Measurements from ENCODE around the gene PLEKHM3.

Gene PLEKHM3

GRCh38 chr2:207944979-207945600, 80.2 kb downstream of the PLEKHM3 start:
- H3K27ac ChIP-seq (ENCODE audit: low read depth, low read length): no peak overlapping the region
- H3K9me3 ChIP-seq (ENCODE audit: control insufficient read depth, insufficient read depth, low read length): no peaks in the 10 kb centered on the region
- peaks cover 18% of the 10 kb centered on the region for H3K4me1 ChIP-seq (ENCODE audit: control insufficient read depth, insufficient read depth, low read length)
- no peak overlapping the region for H3K4me3 ChIP-seq (ENCODE audit: low read depth, low read length)
- no peak overlapping the region for H3K9ac ChIP-seq (ENCODE audit: low read depth, low read length)
- H3K27me3 ChIP-seq (ENCODE audit: control insufficient read depth, insufficient read depth, low read length): no peaks in the 10 kb centered on the region
- no peaks in the 10 kb centered on the region for H3K36me3 ChIP-seq (ENCODE audit: control insufficient read depth, insufficient read depth, low read length)

GRCh38 chr2:207944334-207944733, 81.0 kb downstream of the PLEKHM3 start:
- Histone ChIP-seq H3K9ac (ENCODE audit: low read depth, low read length) (no peak overlapping the region), H3K27ac (ENCODE audit: low read depth, low read length) (no peak overlapping the region), H3K9me3 (ENCODE audit: control insufficient read depth, insufficient read depth, low read length) (no peaks in the 10 kb centered on the region), H3K36me3 (ENCODE audit: control insufficient read depth, insufficient read depth, low read length) (no peaks in the 10 kb centered on the region), H3K4me1 (ENCODE audit: control insufficient read depth, insufficient read depth, low read length) (peaks cover 15% of the 10 kb centered on the region), H3K27me3 (ENCODE audit: control insufficient read depth, insufficient read depth, low read length) (no peaks in the 10 kb centered on the region), H3K4me3 (ENCODE audit: low read depth, low read length) (no peak overlapping the region)

- H3K9me3 ChIP-seq (ENCODE audit: control insufficient read depth, insufficient read depth, low read length): no peaks in the 10 kb centered on the region
- H3K27me3 ChIP-seq (ENCODE audit: control insufficient read depth, insufficient read depth, low read length): no peaks in the 10 kb centered on the region
- H3K4me1 ChIP-seq (ENCODE audit: control insufficient read depth, insufficient read depth, low read length): peaks cover 21% of the 10 kb centered on the region
- no peak overlapping the region for H3K9ac ChIP-seq (ENCODE audit: low read depth, low read length)
- no peaks in the 10 kb centered on the region for H3K36me3 ChIP-seq (ENCODE audit: control insufficient read depth, insufficient read depth, low read length)
- no peak overlapping the region for H3K27ac ChIP-seq (ENCODE audit: low read depth, low read length)
- no peak overlapping the region for H3K4me3 ChIP-seq (ENCODE audit: low read depth, low read length)
Observed at GRCh38 chr2:207939342-207940108, 85.8 kb downstream of the PLEKHM3 start.

- Histone ChIP-seq H3K4me1 (ENCODE audit: control insufficient read depth, insufficient read depth, low read length) (peaks cover 26% of the 10 kb centered on the region), H3K9me3 (ENCODE audit: control insufficient read depth, insufficient read depth, low read length) (no peaks in the 10 kb centered on the region), H3K36me3 (ENCODE audit: control insufficient read depth, insufficient read depth, low read length) (no peaks in the 10 kb centered on the region), H3K27me3 (ENCODE audit: control insufficient read depth, insufficient read depth, low read length) (no peaks in the 10 kb centered on the region), H3K27ac (ENCODE audit: low read depth, low read length) (no peak overlapping the region), H3K4me3 (ENCODE audit: low read depth, low read length) (no peak overlapping the region), H3K9ac (ENCODE audit: low read depth, low read length) (no peak overlapping the region)
Observed at GRCh38 chr2:207938886-207939285, 86.4 kb downstream of the PLEKHM3 start.

- Histone ChIP-seq H3K27ac (ENCODE audit: low read depth, low read length) (no peak overlapping the region), H3K4me1 (ENCODE audit: control insufficient read depth, insufficient read depth, low read length) (peaks cover 31% of the 10 kb centered on the region), H3K9ac (ENCODE audit: low read depth, low read length) (no peak overlapping the region), H3K27me3 (ENCODE audit: control insufficient read depth, insufficient read depth, low read length) (no peaks in the 10 kb centered on the region), H3K9me3 (ENCODE audit: control insufficient read depth, insufficient read depth, low read length) (no peaks in the 10 kb centered on the region), H3K4me3 (ENCODE audit: low read depth, low read length) (no peak overlapping the region), H3K36me3 (ENCODE audit: control insufficient read depth, insufficient read depth, low read length) (no peaks in the 10 kb centered on the region)
Observed at GRCh38 chr2:207938415-207938814, 86.9 kb downstream of the PLEKHM3 start.

- H3K27ac ChIP-seq (ENCODE audit: low read depth, low read length): no peak overlapping the region
- no peaks in the 10 kb centered on the region for H3K27me3 ChIP-seq (ENCODE audit: control insufficient read depth, insufficient read depth, low read length)
- H3K9ac ChIP-seq (ENCODE audit: low read depth, low read length): no peak overlapping the region
- no peak overlapping the region for H3K4me3 ChIP-seq (ENCODE audit: low read depth, low read length)
- H3K9me3 ChIP-seq (ENCODE audit: control insufficient read depth, insufficient read depth, low read length): no peaks in the 10 kb centered on the region
- no peaks in the 10 kb centered on the region for H3K36me3 ChIP-seq (ENCODE audit: control insufficient read depth, insufficient read depth, low read length)
- H3K4me1 ChIP-seq (ENCODE audit: control insufficient read depth, insufficient read depth, low read length): peaks cover 37% of the 10 kb centered on the region
Observed at GRCh38 chr2:207937823-207938222, 87.5 kb downstream of the PLEKHM3 start.

- H3K9me3 ChIP-seq (ENCODE audit: control insufficient read depth, insufficient read depth, low read length): no peaks in the 10 kb centered on the region
- H3K9ac ChIP-seq (ENCODE audit: low read depth, low read length): no peak overlapping the region
- no peaks in the 10 kb centered on the region for H3K36me3 ChIP-seq (ENCODE audit: control insufficient read depth, insufficient read depth, low read length)
- H3K27me3 ChIP-seq (ENCODE audit: control insufficient read depth, insufficient read depth, low read length): no peaks in the 10 kb centered on the region
- H3K27ac ChIP-seq (ENCODE audit: low read depth, low read length): no peak overlapping the region
- no peak overlapping the region for H3K4me3 ChIP-seq (ENCODE audit: low read depth, low read length)
- peaks cover 37% of the 10 kb centered on the region for H3K4me1 ChIP-seq (ENCODE audit: control insufficient read depth, insufficient read depth, low read length)
Observed at GRCh38 chr2:207937253-207937652, 88.1 kb downstream of the PLEKHM3 start.

- H3K27me3 ChIP-seq (ENCODE audit: control insufficient read depth, insufficient read depth, low read length): no peaks in the 10 kb centered on the region
- no peaks in the 10 kb centered on the region for H3K36me3 ChIP-seq (ENCODE audit: control insufficient read depth, insufficient read depth, low read length)
- peaks cover 37% of the 10 kb centered on the region for H3K4me1 ChIP-seq (ENCODE audit: control insufficient read depth, insufficient read depth, low read length)
- H3K9me3 ChIP-seq (ENCODE audit: control insufficient read depth, insufficient read depth, low read length): no peaks in the 10 kb centered on the region
- no peak overlapping the region for H3K4me3 ChIP-seq (ENCODE audit: low read depth, low read length)
- no peak overlapping the region for H3K27ac ChIP-seq (ENCODE audit: low read depth, low read length)
- H3K9ac ChIP-seq (ENCODE audit: low read depth, low read length): no peak overlapping the region
Observed at GRCh38 chr2:207936380-207936779, 88.9 kb downstream of the PLEKHM3 start.

GRCh38 chr2:207935991-207936370, 89.3 kb downstream of the PLEKHM3 start:
- no peaks in the 10 kb centered on the region for H3K36me3 ChIP-seq (ENCODE audit: control insufficient read depth, insufficient read depth, low read length)
- H3K4me1 ChIP-seq (ENCODE audit: control insufficient read depth, insufficient read depth, low read length): peaks cover 37% of the 10 kb centered on the region
- no peak overlapping the region for H3K4me3 ChIP-seq (ENCODE audit: low read depth, low read length)
- no peaks in the 10 kb centered on the region for H3K27me3 ChIP-seq (ENCODE audit: control insufficient read depth, insufficient read depth, low read length)
- no peaks in the 10 kb centered on the region for H3K9me3 ChIP-seq (ENCODE audit: control insufficient read depth, insufficient read depth, low read length)
- H3K9ac ChIP-seq (ENCODE audit: low read depth, low read length): no peak overlapping the region
- no peak overlapping the region for H3K27ac ChIP-seq (ENCODE audit: low read depth, low read length)

- Histone ChIP-seq H3K9ac (ENCODE audit: low read depth, low read length) (no peak overlapping the region), H3K27me3 (ENCODE audit: control insufficient read depth, insufficient read depth, low read length) (no peaks in the 10 kb centered on the region), H3K36me3 (ENCODE audit: control insufficient read depth, insufficient read depth, low read length) (no peaks in the 10 kb centered on the region), H3K4me3 (ENCODE audit: low read depth, low read length) (no peak overlapping the region), H3K27ac (ENCODE audit: low read depth, low read length) (no peak overlapping the region), H3K9me3 (ENCODE audit: control insufficient read depth, insufficient read depth, low read length) (no peaks in the 10 kb centered on the region), H3K4me1 (ENCODE audit: control insufficient read depth, insufficient read depth, low read length) (peaks cover 37% of the 10 kb centered on the region)
Observed at GRCh38 chr2:207935121-207935990, 90.0 kb downstream of the PLEKHM3 start.

- Histone ChIP-seq H3K4me3 (ENCODE audit: low read depth, low read length) (no peak overlapping the region), H3K9me3 (ENCODE audit: control insufficient read depth, insufficient read depth, low read length) (no peaks in the 10 kb centered on the region), H3K4me1 (ENCODE audit: control insufficient read depth, insufficient read depth, low read length) (peaks cover 36% of the 10 kb centered on the region), H3K27ac (ENCODE audit: low read depth, low read length) (no peak overlapping the region), H3K9ac (ENCODE audit: low read depth, low read length) (no peak overlapping the region), H3K27me3 (ENCODE audit: control insufficient read depth, insufficient read depth, low read length) (no peaks in the 10 kb centered on the region), H3K36me3 (ENCODE audit: control insufficient read depth, insufficient read depth, low read length) (no peaks in the 10 kb centered on the region)
Observed at GRCh38 chr2:207934720-207935119, 90.6 kb downstream of the PLEKHM3 start.
